G401.6 (cell line): ENCODE data around the gene TTLL11.

Experiments
- FAIRE-seq: peaks from 2 replicates; lab custom pipeline; 2012; peaks lifted over from hg19 to GRCh38; lab: Jason Lieb, UNC

The TTLL11 gene

GRCh38 chr9:122107291-122107805 lies 14.2 kb upstream of the TTLL11 start:
- FAIRE-seq: no peak

- FAIRE-seq: no peak
These were observed 13.5 kb upstream of the TTLL11 start for GRCh38 chr9:122106576-122106975.

DNA sequence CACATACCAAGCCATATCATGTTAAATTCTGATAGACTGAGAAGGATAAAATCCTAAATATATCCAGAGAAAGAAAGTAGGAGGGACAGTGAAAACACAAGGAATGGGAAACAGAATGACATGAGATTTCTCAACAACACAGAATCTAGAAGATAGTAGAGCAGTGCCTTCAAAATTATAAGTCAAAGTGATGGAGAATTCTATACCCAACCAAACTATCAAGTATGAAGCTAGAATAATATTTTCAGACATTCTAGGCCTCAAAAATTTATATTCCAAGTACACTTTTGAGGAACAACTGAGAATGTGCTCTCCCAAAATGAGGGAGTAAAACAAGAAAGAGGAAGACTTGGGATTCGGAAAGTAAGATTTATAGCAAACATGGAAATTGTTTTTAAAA lies 10.9 kb upstream of the TTLL11 start:
- FAIRE-seq: no peak

DNA sequence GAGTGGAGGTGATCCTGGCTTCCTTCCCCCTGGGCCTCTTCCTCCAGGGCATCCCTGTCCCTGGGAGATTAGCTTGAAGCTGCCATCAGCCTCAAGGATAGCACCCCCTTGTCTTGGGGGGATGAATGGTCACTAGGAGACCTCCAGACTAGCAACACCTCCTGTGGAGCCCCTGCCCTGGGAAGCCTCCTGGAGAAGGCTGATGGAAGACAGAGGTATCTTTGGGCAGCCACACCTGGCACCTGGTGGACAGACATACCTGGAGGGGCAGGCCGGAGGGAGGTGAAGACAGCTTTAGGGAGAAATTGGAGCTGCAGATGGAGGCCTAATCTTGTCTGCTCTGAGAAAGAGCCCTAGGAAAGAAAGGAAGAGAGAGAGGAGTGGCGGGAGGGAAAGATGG lies 9.0 kb upstream of the TTLL11 start:
- FAIRE-seq: no peak

- FAIRE-seq: no peak
These were observed 7.6 kb upstream of the TTLL11 start for GRCh38 chr9:122100756-122101155.

DNA sequence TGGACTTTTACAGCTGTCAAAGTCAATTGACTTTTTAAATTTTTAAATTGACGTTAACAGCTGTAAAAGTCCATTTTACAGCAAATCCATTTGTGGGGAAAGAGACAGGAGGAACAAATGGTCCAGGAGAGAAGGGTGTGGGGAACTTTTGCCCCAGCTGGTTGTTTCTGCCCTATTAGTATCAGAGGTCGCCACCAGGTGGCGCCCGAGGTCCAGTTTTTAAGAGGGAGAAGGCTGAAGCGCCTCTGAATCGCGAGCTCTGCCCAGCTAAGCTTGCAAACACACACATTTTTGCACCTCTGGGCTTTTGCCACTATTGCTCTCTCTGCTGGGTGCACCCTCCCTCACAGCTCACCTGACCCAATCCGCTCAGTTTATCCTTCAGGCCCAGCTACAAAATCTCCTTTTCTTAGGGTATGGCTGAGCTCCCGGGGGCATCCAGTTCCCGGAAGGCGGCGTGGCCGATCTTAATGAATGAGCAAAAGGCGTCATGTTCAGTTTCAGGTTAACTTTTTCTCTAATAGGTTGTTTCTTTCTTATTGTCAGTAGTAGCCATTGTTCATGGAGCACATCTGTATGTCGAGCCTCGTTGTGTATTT lies 6.3 kb upstream of the TTLL11 start:
- FAIRE-seq: peak; percentile 71

- FAIRE-seq: no peak
These were observed 4.7 kb upstream of the TTLL11 start for GRCh38 chr9:122097679-122098315.

- FAIRE-seq: no peak
These were observed 3.7 kb upstream of the TTLL11 start for GRCh38 chr9:122096620-122097415.

- FAIRE-seq: no peak
These were observed 2.1 kb upstream of the TTLL11 start for GRCh38 chr9:122095010-122095767.

GRCh38 chr9:122091682-122092592 lies 1.2 kb downstream of the TTLL11 start:
- no peak for FAIRE-seq

GRCh38 chr9:122090981-122091380 lies 2.1 kb downstream of the TTLL11 start:
- FAIRE-seq: no peak

DNA sequence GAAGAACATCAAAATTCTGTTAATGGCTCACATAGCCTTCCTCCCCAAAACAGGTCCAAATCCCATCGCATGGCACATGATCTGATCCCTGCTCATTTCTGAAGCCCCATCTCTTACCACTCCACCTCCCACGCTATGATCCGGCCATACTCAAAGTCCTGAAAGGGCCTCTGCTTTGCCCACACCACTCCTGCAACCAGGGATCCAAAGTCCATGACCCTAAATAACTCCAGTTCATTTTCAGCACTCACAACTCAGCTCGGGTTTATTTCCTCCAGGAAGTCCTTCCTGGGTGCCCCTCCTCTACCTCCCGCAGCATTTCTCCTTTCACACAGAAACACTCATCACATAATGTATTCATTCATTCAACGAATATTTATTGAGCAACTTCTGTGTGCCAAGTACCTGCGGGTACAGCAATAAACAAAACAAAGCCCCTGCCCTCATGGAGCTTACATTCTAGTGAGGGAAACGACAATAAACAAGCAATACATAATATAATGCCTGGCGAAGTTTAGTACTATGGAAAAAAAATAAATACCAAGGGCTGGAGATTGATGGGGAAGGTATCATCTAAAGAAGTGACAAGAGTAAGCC lies 2.7 kb downstream of the TTLL11 start:
- no peak for FAIRE-seq

DNA sequence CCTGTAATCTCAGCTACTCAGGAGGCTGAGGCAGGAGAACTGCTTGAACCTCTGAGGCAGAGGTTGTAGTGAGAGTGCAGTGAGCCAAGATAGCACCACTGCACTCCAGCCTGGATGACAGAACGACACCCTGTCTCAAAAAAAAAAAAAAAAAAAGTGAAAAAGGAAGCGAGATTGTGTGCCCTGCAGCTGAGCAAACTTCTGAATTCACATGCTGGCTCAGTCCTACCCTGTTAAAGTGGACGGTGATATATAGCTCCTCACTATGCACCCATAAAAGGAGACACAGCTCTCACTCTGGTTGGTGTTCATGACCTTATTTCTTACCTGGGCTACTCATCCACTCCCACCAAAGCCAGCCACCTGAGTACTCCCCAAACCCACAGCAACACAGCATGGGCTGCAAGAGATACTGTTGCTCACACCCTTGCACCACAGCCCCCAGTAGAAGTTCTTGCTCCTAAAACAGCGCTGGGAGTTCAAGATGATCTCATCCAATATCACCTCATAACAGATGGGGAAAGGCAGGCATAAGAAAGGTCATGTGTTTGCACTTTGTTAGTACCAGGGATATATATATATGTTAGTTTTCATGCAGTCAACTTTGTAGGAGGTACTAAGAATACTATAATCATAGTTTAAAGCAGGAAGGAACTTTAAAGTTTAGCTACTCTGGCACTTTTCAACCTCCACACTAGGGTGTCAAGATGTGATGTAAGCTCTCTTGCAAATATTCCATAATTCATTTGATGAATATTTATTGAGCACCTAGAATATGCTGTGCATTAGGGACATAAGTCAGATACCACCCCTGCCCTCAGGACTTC lies 4.0 kb downstream of the TTLL11 start:
- no peak for FAIRE-seq

DNA sequence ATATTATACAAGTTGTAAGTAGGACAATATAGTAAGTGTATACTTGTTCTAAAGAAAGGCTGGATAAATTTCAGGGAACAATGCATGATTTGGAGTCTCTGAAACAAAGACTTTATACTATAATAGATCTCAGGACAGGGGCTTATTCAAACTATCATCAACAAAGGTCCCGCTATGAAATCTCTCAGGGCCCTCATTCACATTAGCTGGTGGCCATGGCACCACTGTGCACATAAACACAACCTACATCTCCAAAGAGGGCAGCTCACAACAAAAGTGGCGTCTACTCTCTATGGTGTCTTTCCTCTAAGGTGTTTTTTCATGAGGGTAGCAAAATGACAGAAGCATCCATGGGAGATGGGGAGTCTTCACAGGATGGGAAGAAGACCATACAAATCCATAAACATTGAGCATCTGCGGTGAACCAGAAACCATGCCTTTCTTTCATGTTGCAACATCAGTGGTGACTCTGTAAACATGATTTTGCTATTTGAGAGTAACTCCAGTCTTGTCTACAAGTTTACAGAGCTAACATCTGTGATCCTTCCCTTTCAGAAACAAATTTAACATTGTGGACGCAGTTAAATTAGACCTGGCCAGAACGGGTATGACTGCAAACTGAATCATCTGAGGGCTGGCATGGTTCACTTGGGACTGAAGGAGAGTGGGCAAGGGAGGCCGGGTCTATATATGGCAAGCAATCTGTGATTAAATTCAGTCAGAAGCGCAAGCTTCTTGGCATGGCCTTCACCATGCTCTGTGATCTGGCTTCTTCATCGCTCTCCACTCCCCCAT lies 5.5 kb downstream of the TTLL11 start:
- FAIRE-seq: no peak

GRCh38 chr9:122086873-122087272 lies 6.2 kb downstream of the TTLL11 start:
- FAIRE-seq: no peak

DNA sequence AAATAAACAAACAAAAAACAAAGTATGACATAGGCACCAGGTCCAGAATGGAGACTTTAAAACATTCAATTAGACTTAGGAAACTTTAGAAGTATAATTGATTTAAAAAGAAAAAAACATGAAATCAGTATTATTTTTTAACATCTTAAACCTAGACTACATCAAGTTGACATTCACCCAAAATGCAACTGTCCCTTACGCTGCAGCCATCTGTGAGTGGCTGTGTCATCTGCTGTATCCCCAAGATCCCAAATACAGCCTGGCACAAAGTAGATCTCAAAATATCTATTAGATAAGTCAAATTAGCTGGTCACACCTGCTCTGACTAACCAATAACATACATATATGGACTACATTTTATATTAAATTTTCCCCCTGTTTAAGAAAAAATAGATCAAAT lies 7.8 kb downstream of the TTLL11 start:
- no peak for FAIRE-seq

GRCh38 chr9:122084026-122084675 lies 9.0 kb downstream of the TTLL11 start:
- FAIRE-seq: no peak

GRCh38 chr9:122080986-122081385 lies 12.1 kb downstream of the TTLL11 start:
- no peak for FAIRE-seq

DNA sequence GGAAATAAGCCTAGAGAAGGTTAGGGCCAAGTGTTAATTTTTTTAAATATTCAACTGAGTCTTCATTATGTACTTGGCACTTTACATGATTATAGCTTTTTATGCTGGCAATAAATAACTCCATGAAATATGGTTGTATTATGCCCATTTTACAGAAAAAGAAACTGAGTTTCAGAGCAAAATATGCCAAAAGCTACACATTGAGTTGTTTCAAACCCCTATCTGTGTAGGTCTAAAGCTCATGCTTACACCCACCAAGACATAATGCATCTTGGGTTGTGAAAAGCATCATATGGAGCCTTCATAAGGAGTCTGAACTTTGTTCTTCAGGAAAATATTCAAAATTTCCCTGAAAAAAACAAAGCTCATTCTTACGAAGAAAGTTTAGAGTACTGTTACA lies 14.6 kb downstream of the TTLL11 start:
- FAIRE-seq: no peak
